ENCODE results near the gene SLC16A12.
"Not testable (repeated sequence)": the region's sequence is repeated elsewhere in the genome, so short reads cannot be mapped to it uniquely, and the experiment has no call there.

Gene SLC16A12

DNA sequence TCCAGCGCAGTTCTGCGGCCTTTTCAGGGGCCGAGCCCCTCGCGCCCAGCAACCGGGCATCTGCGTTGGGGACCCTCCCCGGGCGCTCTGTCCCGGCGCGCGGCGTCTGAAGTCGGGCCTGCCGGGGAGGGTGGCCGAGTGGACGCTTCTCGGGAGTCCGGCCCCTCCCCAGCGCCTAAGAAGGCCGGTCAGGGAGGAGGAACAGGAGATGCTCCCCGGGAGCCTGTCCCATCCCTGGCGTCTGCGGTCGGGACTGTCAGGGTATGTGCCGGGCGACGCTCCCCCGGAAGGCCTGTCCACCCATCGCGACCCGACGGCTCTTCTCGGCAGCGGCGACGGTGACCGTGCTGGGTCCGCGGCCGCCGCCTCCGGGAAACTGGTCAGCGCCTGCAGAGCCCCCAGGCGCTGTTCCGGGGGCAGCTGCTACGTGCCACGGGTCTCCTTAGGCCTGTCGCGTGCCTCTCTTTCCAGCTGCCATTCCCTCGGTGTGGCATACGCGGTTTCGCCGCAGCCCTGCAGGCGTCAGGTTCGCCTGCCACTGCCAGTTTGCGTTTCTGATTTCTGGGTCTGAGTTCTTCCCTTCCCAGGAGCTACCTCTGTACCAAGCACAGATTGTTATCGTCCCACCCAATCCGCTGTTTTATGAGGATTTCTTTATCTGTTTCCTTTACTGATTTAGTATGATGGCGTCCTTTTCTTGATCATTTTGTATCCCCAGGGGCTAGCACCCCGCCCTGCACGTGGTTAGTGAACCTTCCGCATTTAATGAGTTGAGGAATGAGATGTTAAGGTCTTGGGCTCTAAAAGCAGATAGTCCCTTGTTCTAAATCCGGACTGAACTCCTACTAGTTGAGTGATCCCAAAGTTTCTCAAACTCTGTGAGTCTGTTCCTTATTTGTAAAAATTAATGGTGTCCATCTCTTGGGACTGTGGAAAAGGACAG is 120.2 kb downstream of the SLC16A12 start:
- DNase-seq = peak; percentile 18 to 29 (median 24)
- Histone ChIP-seq H3K36me3 (ENCODE audit: control insufficient read depth, insufficient read depth, low read length) (peaks cover 3% of the 10 kb centered on the region), H3K27me3 (replicated peaks; ENCODE audit: control insufficient read depth, insufficient read depth, low read length, poor library complexity, severe bottlenecking) (no peaks in the 10 kb centered on the region), H3K9me3 (ENCODE audit: control insufficient read depth, low read length) (no peaks in the 10 kb centered on the region), H3K4me3 (ENCODE audit: insufficient read depth, low read depth, low read length, poor library complexity, severe bottlenecking) (peak overlapping the region; percentile 95), H3K4me1 (ENCODE audit: control insufficient read depth, insufficient read depth, low read length, poor library complexity, severe bottlenecking) (peaks cover 14% of the 10 kb centered on the region), H3K27ac (ENCODE audit: insufficient read depth, low read length, poor library complexity, severe bottlenecking) (peak overlapping the region; percentile 90)

- H3K4me1 ChIP-seq (ENCODE audit: control insufficient read depth, insufficient read depth, low read length, poor library complexity, severe bottlenecking) = peaks cover 14% of the 10 kb centered on the region
- no peaks in the 10 kb centered on the region for H3K27me3 ChIP-seq (replicated peaks; ENCODE audit: control insufficient read depth, insufficient read depth, low read length, poor library complexity, severe bottlenecking)
- H3K36me3 ChIP-seq (ENCODE audit: control insufficient read depth, insufficient read depth, low read length) = peaks cover 3% of the 10 kb centered on the region
- DNase-seq = peak; percentile 35 to 60 (median 56)
- peak within 1 kb of the TSS; percentile 95 for H3K4me3 ChIP-seq (ENCODE audit: insufficient read depth, low read depth, low read length, poor library complexity, severe bottlenecking)
- H3K27ac ChIP-seq (ENCODE audit: insufficient read depth, low read length, poor library complexity, severe bottlenecking) = peak within 1 kb of the TSS; percentile 90
- H3K9me3 ChIP-seq (ENCODE audit: control insufficient read depth, low read length) = no peaks in the 10 kb centered on the region
Observed at GRCh38 chr10:89414146-89414878, 121.1 kb downstream of the SLC16A12 start, which contains the start of gene IFIT5. Gene IFIT5 (plus strand): TSS chr10:89414568. CDS start chr10:89414799, 231 bp downstream.

GRCh38 chr10:89413398-89413912 is 121.9 kb downstream of the SLC16A12 start:
- DNase-seq = no peak
- Histone ChIP-seq H3K9me3 (ENCODE audit: control insufficient read depth, low read length) (no peaks in the 10 kb centered on the region), H3K4me1 (ENCODE audit: control insufficient read depth, insufficient read depth, low read length, poor library complexity, severe bottlenecking) (peaks cover 14% of the 10 kb centered on the region), H3K36me3 (ENCODE audit: control insufficient read depth, insufficient read depth, low read length) (peaks cover 3% of the 10 kb centered on the region), H3K27ac (ENCODE audit: insufficient read depth, low read length, poor library complexity, severe bottlenecking) (peak overlapping the region; percentile 90), H3K4me3 (ENCODE audit: insufficient read depth, low read depth, low read length, poor library complexity, severe bottlenecking) (peak overlapping the region; percentile 95), H3K27me3 (replicated peaks; ENCODE audit: control insufficient read depth, insufficient read depth, low read length, poor library complexity, severe bottlenecking) (no peaks in the 10 kb centered on the region)

GRCh38 chr10:89412276-89412675 is 123.1 kb downstream of the SLC16A12 start:
- peaks cover 14% of the 10 kb centered on the region for H3K4me1 ChIP-seq (ENCODE audit: control insufficient read depth, insufficient read depth, low read length, poor library complexity, severe bottlenecking)
- not testable (repeated sequence) for H3K36me3 ChIP-seq (ENCODE audit: control insufficient read depth, insufficient read depth, low read length); H3K27ac ChIP-seq (ENCODE audit: insufficient read depth, low read length, poor library complexity, severe bottlenecking); H3K27me3 ChIP-seq (replicated peaks; ENCODE audit: control insufficient read depth, insufficient read depth, low read length, poor library complexity, severe bottlenecking); H3K4me3 ChIP-seq (ENCODE audit: insufficient read depth, low read depth, low read length, poor library complexity, severe bottlenecking); H3K9me3 ChIP-seq (ENCODE audit: control insufficient read depth, low read length)
- DNase-seq = peak in 1 of 3 donors; percentile 13

DNA sequence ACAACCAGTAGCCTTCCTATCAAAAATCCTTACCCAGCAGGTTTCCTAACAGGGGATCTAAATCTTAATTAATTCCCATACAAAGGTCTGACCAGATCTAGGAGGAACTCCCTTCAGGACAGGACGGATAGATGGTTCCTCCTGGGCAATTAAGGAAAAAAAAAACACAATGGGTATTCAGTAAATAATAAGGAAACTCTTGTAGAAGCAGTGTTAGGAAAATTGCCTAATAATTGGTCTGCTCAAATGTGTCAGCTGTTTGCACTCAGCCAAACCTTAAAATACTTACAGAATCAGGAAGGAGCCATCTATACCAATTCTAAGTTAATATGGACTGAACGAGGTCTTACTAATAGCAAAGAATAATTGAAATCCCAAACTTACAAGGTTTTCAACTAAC is 124.3 kb downstream of the SLC16A12 start:
- H3K9me3 ChIP-seq (ENCODE audit: control insufficient read depth, low read length); H3K36me3 ChIP-seq (ENCODE audit: control insufficient read depth, insufficient read depth, low read length); H3K27ac ChIP-seq (ENCODE audit: insufficient read depth, low read length, poor library complexity, severe bottlenecking); DNase-seq; H3K4me1 ChIP-seq (ENCODE audit: control insufficient read depth, insufficient read depth, low read length, poor library complexity, severe bottlenecking); H3K4me3 ChIP-seq (ENCODE audit: insufficient read depth, low read depth, low read length, poor library complexity, severe bottlenecking); H3K27me3 ChIP-seq (replicated peaks; ENCODE audit: control insufficient read depth, insufficient read depth, low read length, poor library complexity, severe bottlenecking): not testable (repeated sequence)

DNA sequence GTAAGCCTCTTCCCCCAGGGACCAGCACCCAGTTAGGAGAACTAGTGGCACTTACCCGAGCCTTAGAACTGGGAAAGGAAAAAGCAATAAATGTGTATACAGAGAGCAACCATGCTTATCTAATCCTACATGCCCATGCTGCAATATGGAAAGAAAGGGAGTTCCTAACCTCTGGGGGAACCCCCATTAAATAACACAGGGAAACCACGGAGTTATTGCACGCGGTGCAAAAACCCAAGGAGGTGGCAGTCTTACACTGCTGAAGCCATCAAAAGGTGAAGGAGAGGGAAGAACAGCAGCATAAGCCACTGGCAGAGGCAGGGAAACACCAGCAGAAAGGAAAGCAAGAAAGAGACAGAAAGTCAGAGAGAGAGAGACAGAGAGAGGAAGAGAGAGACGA is 124.8 kb downstream of the SLC16A12 start:
- H3K27ac ChIP-seq (ENCODE audit: insufficient read depth, low read length, poor library complexity, severe bottlenecking); H3K4me3 ChIP-seq (ENCODE audit: insufficient read depth, low read depth, low read length, poor library complexity, severe bottlenecking); H3K9me3 ChIP-seq (ENCODE audit: control insufficient read depth, low read length); H3K27me3 ChIP-seq (replicated peaks; ENCODE audit: control insufficient read depth, insufficient read depth, low read length, poor library complexity, severe bottlenecking); DNase-seq; H3K4me1 ChIP-seq (ENCODE audit: control insufficient read depth, insufficient read depth, low read length, poor library complexity, severe bottlenecking); H3K36me3 ChIP-seq (ENCODE audit: control insufficient read depth, insufficient read depth, low read length): not testable (repeated sequence)

GRCh38 chr10:89409282-89409681 is 126.1 kb downstream of the SLC16A12 start:
- not testable (repeated sequence) for DNase-seq; H3K36me3 ChIP-seq (ENCODE audit: control insufficient read depth, insufficient read depth, low read length); H3K27me3 ChIP-seq (replicated peaks; ENCODE audit: control insufficient read depth, insufficient read depth, low read length, poor library complexity, severe bottlenecking); H3K27ac ChIP-seq (ENCODE audit: insufficient read depth, low read length, poor library complexity, severe bottlenecking); H3K9me3 ChIP-seq (ENCODE audit: control insufficient read depth, low read length); H3K4me3 ChIP-seq (ENCODE audit: insufficient read depth, low read depth, low read length, poor library complexity, severe bottlenecking); H3K4me1 ChIP-seq (ENCODE audit: control insufficient read depth, insufficient read depth, low read length, poor library complexity, severe bottlenecking)

GRCh38 chr10:89407792-89408191 is 127.6 kb downstream of the SLC16A12 start:
- not testable (repeated sequence) for H3K27ac ChIP-seq (ENCODE audit: insufficient read depth, low read length, poor library complexity, severe bottlenecking); DNase-seq; H3K4me1 ChIP-seq (ENCODE audit: control insufficient read depth, insufficient read depth, low read length, poor library complexity, severe bottlenecking); H3K4me3 ChIP-seq (ENCODE audit: insufficient read depth, low read depth, low read length, poor library complexity, severe bottlenecking); H3K27me3 ChIP-seq (replicated peaks; ENCODE audit: control insufficient read depth, insufficient read depth, low read length, poor library complexity, severe bottlenecking); H3K9me3 ChIP-seq (ENCODE audit: control insufficient read depth, low read length); H3K36me3 ChIP-seq (ENCODE audit: control insufficient read depth, insufficient read depth, low read length)

DNA sequence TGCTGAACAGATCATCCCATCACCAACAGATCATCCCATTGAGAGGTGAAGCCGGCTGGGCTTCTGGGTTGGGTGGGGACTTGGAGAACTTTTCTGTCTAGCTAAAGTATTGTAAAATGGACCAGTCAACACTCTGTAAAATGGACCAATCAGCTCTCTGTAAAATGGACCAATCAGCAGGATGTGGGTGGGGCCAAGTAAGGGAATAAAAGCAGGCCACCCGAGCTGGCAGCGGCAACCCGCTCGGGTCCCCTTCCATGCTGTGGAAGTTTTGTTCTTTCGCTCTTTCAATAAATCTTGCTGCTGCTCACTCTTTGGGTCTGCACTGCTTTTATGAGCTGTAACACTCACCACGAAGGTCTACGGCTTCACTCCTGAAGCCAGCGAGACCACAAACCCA is 129.2 kb downstream of the SLC16A12 start:
- not testable (repeated sequence) for H3K4me1 ChIP-seq (ENCODE audit: control insufficient read depth, insufficient read depth, low read length, poor library complexity, severe bottlenecking); H3K36me3 ChIP-seq (ENCODE audit: control insufficient read depth, insufficient read depth, low read length); H3K4me3 ChIP-seq (ENCODE audit: insufficient read depth, low read depth, low read length, poor library complexity, severe bottlenecking); H3K27ac ChIP-seq (ENCODE audit: insufficient read depth, low read length, poor library complexity, severe bottlenecking); H3K27me3 ChIP-seq (replicated peaks; ENCODE audit: control insufficient read depth, insufficient read depth, low read length, poor library complexity, severe bottlenecking); DNase-seq; H3K9me3 ChIP-seq (ENCODE audit: control insufficient read depth, low read length)
